GM18867 (cell line): ENCODE data around the gene ATAD2B.
A peak's percentile ranks its signal among the peaks of the same experiment; 100 is the strongest.
"Not testable (repeated sequence)": the region's sequence is repeated elsewhere in the genome, so short reads cannot be mapped to it uniquely, and the experiment has no call there.

Experiments used
- ATAC-seq: cut with Tn5 transposase; IDR thresholded peaks from one replicate; pipeline ENCODE4 v1.9.1; 2021; ENCODE audit warnings: mild to moderate bottlenecking, moderate library complexity; ENCODE audit not compliant: unreplicated experiment

The ATAD2B gene

GRCh38 chr2:23926750-23927571 is at the start of gene ATAD2B:
TSS of gene ATAD2B (minus strand) at chr2:23927123. CDS start at chr2:23926770, 353 bp downstream.
- ATAC-seq, result peak; percentile 80

GRCh38 chr2:23967846-23968245 is 40.9 kb upstream of the ATAD2B start:
- ATAC-seq, result no peak

GRCh38 chr2:23954325-23955014 is 27.5 kb upstream of the ATAD2B start:
- no peak for ATAC-seq

- ATAC-seq, result no peak
Measured at GRCh38 chr2:23953625-23954024, 26.7 kb upstream of the ATAD2B start.

- ATAC-seq, result not testable (repeated sequence)
Measured at GRCh38 chr2:23952558-23952957, 25.6 kb upstream of the ATAD2B start.

GRCh38 chr2:23947350-23947749 is 20.4 kb upstream of the ATAD2B start:
- no peak for ATAC-seq

GRCh38 chr2:23944976-23945375 is 18.1 kb upstream of the ATAD2B start:
- no peak for ATAC-seq

- ATAC-seq, result no peak
Measured at GRCh38 chr2:23944527-23944926, 17.6 kb upstream of the ATAD2B start.

- ATAC-seq, result no peak
Measured at GRCh38 chr2:23943666-23944065, 16.7 kb upstream of the ATAD2B start.

GRCh38 chr2:23941644-23942043 is 14.7 kb upstream of the ATAD2B start:
- no peak for ATAC-seq

- peak; percentile 66 for ATAC-seq
Measured at GRCh38 chr2:23940718-23941620, 14.0 kb upstream of the ATAD2B start.

- peak; percentile 80 for ATAC-seq
Measured at GRCh38 chr2:23939987-23940717, 13.2 kb upstream of the ATAD2B start, which contains the start of gene UBXN2A. TSS of gene UBXN2A (plus strand) at chr2:23940463. CDS start at chr2:23958315, 17,852 bp downstream.

GRCh38 chr2:23934259-23934658 is 7.3 kb upstream of the ATAD2B start:
- no peak for ATAC-seq

- ATAC-seq, result peak; percentile 25
Measured at GRCh38 chr2:23926290-23926749, 603 bp downstream of the ATAD2B start.

- ATAC-seq, result peak; percentile 56
Measured at GRCh38 chr2:23925702-23926289, 1.1 kb downstream of the ATAD2B start.

- no peak for ATAC-seq
Measured at GRCh38 chr2:23924589-23925359, 2.1 kb downstream of the ATAD2B start.

- no peak for ATAC-seq
Measured at GRCh38 chr2:23918837-23919489, 8.0 kb downstream of the ATAD2B start.

GRCh38 chr2:23916727-23917405 is 10.1 kb downstream of the ATAD2B start:
- no peak for ATAC-seq
